Measurements from ENCODE around the gene APAF1. TPM values are rescaled to one million over a fixed set of nuclear protein-coding genes. Genes with fewer than 3 reads are reported as not detected.

APAF1 gene
- total RNA-seq, 1 donor from 2014 or later, result 3.8 TPM

DNA sequence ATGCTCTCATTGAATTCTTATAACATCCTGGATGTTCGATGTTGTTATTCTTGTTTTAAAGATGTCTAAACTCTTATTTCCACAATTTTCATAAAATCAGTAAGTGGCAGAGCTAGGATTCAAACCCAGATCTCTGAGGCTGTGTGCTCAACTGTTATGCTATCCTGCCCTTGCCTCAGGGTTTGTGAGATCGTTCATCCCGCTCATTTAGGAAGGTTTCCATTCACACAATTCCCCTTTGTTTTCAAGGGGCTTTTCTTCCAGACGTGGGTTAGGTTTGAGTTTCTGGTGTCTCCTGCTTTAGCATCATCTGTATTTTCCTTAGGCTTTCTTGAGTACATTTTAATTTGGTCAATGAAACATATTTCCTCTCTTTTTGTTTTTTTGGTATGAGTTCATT, 69.3 kb downstream of the APAF1 start:
- ATAC-seq (no peak), DNase-seq (no peak)
- intact Hi-C loops (cut with micrococcal nuclease), result no loop called here

DNA sequence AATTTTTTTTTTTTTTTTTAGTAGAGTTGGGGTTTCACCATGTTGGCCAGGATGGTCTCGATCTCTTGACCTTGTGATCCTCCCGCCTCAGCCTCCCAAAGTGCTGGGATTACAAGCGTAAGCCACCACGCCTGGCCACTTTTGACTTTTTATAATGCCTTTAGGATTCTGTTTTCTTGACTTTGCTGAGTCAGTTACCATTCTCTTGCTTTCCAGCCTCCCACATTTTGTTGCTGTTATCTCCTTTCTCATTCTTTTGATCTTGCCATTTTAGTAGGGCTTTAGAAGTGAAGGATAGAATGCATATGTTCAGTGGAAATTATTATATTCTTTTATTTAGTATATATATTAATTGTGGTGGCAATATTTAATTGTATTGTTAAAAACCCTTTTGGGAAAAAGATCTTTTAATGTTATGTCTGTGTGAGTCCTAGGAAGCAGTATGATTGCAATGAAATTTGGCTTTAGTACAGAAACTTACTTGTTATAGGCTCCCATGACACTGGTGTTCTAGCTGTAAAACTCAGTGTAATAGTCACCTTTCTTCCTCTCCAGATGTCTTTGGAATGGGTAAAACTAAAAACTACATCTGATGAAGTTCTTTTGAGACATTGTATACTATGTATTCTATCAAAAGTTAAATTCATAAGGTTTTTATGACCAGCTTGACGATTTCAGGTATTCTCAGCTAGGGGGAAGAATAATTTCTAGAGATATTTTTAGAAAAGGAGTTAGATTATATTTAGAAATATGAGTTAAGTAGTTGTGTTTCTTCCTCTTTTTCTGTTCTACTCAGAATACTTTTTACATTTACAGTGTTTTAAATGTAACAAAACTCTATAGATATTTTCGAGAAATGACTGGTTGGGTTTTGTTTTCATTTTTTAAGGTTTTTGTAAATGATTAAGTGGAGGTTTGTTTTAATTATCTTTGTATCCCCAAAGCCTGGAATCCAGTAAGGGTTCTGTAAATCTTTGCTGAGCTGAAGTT, 74.7 kb downstream of the APAF1 start:
- intact Hi-C loops (cut with micrococcal nuclease), result no loop called here
- DNase-seq (no peak), ATAC-seq (no peak)

DNA sequence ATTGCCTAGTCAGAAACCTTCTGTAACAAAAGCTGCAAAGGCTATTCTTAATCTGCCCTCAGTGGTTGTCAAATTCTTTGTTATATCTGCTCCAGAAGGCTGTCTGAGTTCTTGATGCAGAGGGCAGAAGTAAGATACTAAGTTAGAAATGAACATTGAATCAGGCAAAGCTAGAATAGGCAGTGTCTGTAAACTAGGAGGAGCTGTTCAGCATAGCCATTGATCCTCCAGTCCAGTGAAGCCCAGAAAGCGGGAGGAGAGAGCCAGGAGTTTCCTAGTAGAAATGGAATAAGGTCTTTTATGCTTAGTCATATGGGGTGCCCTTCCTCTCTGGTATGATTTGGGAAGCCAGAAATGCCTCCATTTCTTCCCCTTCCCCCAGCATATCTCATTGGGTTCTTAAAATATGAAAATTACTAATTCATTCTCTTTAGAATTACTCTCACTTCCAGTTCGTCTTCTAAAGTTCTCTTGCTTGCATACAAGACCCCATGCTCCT, 76.2 kb downstream of the APAF1 start:
- ATAC-seq, result no peak
- no peak for DNase-seq
- intact Hi-C loops (cut with micrococcal nuclease), result no loop called here

DNA sequence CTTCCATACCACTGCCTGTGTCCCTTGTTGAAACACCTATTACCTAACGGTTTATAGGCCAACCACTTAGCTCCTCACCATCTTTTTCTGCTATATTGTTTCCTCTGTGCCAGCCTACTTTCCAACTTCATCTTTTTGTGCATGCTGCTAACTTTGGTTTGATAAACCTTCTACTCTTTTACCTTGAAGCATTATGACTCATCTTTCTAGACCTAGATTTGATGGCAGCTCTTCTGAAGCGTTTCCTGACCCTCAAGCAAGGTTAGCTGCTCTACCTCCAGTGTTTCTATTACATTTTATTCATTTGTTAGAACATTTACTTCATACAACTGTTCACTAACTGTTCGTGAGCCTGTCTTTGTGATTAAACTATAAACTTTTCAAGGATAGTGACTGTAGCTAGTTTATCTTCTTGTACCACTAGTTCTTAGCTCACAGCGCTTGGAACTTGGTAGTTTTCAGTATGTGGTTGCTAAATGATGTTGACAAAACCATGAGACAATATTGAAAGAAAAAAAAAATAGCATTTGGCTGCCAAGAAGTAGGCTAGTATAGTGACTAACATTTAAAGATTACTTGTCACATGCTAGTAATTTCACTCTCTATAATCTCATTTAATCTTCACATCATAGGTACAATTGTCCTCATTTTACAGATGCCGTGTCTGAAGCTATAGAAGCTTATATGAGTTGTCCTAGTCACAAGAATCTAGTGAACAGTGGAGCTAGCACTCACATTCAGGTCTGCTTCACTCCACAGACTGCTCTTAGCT, 79.5 kb downstream of the APAF1 start:
- ATAC-seq (no peak), DNase-seq (no peak)
- intact Hi-C loops (cut with micrococcal nuclease), result no loop called here

DNA sequence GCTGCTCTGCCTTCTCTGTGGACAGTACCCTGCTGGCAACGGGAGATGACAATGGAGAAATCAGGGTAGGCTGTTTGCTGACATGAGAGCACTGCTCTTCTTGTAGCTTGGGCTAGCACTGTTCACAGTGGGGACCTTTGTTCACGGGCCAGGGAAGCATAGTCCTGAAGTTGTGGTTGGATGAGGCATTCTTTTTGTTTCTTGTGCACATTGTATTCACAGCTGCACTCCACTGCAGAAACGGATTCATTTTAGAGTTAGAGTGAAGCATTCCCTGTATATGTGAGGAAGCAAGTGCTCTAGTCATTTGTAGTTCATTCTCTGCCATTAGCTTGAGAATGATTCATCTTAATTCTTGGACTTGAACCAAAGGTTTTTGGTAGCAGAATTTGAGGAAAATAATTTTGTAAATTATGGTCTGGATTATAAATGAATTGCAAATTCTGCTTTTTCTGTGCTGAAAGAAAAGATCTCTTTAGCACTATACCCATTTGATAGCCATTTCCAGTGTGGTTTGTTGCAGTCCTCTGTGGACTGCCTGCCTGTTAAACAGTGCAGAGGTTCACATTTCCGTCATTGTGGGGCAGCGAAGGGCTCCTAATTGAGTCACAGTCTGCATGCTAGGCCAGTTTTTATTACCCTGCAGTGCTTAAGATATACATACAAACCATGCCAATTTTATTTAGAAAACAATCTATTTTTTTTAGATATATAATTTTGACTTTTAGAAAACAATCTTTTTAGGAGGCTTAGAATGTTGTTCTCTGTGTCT, 80.6 kb downstream of the APAF1 start:
- ATAC-seq (peak; percentile 47), DNase-seq (no peak)
- intact Hi-C loops (cut with micrococcal nuclease), result no loop called here

DNA sequence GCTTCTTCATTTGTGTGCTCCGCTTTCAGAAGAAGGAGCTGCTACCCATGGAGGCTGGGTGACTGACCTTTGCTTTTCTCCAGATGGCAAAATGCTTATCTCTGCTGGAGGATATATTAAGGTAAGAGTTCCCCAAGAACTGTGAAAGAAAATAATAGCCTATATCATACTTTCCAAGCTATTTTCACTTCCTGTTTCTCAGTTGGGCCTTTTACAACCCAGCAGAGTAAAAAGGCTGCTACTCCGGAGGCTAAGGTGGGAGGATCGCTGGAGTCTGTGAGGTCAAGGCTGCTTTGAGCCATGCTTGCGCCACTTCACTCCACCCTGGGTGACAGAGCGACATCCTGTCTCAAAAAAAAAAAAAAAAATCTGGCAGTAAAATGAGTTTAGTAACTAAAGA, 82.1 kb downstream of the APAF1 start:
- DNase-seq, result no peak
- ATAC-seq, result no peak
- intact Hi-C loops (cut with micrococcal nuclease), result no loop called here

DNA sequence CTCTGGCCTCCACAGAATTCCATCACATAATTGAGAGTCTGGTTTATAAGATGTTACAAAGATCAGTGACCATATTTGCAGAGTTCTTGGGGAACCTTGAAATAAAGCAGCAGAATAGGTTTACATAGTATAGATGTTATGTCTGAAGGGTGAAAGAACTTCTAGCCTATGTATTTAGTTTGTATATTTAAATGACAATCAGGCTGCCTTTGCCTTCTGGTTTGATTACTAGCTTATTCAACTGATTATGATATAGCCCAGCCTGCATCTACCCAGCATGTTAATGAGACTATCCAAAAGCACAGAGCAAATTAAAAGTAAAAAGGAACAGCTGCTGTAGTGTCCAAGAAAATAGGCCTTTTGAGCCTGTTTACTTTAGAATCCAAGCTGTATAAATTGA, 85.3 kb downstream of the APAF1 start:
- DNase-seq (no peak), ATAC-seq (no peak)
- intact Hi-C loops (cut with micrococcal nuclease), result no loop called here

DNA sequence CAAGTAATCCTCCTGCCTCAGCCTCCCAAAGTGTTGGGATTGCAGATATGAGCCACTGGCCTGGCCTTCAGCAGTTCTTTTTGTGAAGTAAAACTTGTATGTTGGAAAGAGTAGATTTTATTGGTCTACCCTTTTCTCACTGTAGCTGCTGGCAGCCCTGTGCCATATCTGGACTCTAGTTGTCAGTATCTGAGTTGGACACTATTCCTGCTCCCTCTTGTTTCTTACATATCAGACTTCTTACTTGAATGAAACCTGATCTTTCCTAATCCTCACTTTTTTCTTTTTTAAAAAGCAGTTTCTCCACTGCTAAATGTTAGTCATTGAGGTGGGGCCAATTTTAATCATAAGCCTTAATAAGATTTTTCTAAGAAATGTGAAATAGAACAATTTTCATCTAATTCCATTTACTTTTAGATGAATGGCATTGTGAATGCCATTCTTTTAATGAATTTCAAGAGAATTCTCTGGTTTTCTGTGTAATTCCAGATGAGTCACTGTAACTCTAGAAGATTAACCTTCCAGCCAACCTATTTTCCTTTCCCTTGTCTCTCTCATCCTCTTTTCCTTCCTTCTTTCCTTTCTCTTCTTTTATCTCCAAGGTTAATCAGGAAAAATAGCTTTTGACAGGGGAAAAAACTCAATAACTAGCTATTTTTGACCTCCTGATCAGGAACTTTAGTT, 88.7 kb downstream of the APAF1 start:
- no peak for DNase-seq
- intact Hi-C loops (cut with micrococcal nuclease), result no loop called here

DNA sequence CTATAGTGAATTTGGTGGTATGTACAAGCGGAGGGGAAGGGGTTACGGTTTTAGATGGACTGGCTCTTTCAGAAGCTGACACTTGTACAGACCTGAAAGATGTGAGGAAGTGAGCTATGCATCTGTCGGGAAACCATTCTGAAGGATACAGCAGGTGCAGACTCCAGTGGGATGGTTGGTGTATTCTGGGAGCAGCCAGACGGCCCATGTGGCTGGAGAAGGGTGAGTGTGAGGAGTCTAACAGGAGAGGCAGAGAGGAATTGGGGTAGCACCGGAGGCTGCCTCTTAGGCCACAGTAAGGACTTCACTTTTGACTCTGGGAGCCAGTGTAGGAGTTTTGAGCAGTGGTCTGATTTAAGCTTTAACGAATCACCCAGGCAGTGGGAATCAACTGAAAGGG, 90.7 kb downstream of the APAF1 start:
- no peak for DNase-seq
- intact Hi-C loops (cut with micrococcal nuclease), result no loop called here
- ATAC-seq, result no peak

More for the DNA sequence above, 88.7 kb downstream of the APAF1 start:
- ATAC-seq, result no peak

DNA sequence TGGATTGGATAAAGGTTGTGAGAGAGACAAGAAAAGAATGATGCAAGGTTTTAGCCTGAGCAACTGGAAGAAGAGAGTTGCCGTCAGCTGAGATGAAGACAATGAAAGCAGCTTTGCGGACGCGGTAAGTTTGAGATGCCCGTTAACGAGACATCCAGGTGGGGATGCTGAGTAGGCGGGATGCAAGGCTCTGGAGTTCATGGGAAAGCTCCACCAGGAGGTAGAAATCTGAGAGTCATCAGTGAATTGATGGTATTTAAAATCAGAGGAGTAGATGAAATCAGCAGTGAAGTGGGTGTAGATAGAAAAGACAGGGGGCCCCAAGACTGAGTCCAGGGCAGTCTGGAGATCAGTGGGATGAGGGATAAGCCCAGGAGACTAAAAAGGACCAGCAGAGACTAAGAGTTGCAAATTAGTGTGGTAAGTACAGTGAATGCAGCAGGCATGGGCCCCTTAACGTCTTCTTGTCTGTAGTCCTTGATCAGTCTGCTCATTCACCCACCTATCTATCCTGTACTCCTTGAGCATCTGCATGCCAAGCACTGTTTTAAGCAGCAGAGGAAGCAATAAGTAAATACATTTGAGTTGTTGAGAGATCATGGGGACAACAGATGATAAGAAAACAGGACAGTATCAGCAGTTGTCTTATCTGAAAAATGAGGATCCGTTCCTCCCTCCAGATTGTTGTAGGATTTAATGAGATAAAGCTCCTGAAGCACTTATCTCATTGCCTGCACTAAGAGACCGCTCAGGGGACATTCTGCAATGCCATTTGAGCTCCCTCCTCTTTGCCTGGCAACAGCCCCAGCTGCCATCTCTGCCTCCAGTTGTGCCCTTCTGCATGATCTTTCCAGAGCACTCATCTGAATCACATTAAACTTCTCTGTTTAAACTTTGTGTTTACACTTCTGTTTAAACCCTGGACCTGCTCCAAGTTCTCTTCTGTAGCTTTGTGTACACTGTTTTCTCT, 91.5 kb downstream of the APAF1 start:
- ATAC-seq (no peak), DNase-seq (no peak)
- intact Hi-C loops (cut with micrococcal nuclease), result no loop called here

DNA sequence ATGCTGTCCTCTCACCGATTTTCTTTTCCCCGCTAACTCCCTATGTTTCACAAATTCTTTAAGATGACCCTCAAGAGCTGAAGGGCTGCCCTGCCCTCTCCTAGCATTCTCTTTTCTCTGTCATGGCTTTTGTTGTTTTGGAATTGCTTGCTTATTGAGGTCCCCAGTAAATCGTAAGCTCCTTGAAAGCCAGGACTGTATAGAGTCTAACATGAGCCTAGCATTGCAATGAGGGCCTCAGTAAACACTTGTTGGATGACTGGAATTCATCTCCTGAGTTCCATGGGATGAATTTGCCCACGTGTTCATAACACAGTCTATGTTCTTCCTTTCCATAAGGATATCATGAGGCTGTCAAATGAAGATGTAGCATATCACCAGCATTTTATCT, 92.2 kb downstream of the APAF1 start:
- intact Hi-C loops (cut with micrococcal nuclease), result no loop called here
- DNase-seq (no peak), ATAC-seq (no peak)

DNA sequence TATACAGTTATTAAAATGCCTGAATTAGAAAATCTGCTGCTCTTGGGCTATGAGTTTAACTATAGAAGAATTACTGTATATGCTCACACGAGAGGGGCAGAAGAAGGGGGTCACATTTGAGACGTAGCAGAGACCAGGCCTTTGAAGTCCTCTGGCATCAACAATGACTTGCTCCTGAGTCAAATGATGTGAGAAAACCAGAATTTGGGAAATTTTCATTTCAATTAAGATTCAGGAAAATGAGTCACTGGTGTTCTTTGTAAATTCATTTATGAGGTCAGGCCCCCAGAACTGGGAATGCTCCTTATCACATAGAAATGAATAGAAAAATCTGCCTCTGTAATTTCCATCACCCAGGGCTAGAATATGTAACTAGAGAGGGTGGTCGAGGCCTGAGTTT, 92.9 kb downstream of the APAF1 start:
- intact Hi-C loops (cut with micrococcal nuclease), result no loop called here
- ATAC-seq (no peak), DNase-seq (no peak)

DNA sequence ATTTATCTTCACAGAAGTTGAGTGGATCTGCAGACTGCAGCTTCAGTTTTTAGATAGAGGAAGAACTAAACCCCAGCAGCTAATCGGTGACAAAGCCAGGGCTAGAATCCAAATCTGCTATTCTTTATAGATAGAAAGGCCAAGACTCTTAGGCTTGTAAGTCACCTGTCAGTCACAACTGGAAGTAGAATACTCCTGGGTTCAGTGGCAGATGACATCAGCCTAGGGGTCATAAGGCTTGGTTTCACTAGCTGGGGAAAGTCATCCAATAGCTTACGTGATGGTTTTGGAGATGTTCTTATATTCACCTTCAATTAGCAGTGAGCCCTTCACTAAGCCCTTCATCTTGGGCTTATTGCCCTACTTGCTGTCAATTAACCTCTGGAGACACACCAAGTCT, 93.4 kb downstream of the APAF1 start:
- DNase-seq (no peak), ATAC-seq (no peak)
- intact Hi-C loops (cut with micrococcal nuclease), result no loop called here

DNA sequence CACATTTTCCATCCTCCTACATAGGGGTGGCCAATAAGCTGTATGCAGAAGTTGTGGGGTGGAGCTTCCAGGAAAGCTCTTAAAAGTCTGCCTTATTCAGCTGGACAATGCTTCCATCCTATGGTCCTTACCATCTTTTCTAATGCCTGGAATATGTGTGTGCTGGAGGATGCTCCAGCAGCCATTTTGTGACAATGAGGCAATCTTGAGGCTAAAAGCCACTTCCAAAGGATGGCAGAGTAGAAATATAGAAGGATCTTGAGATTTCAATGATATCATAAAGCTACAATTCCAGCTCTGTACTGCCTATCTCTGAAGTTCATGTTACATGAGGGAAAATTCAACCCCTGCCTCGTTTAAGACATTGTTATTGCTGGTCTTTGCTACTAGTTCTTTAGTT, 95.7 kb downstream of the APAF1 start:
- ATAC-seq (no peak), DNase-seq (no peak)
- intact Hi-C loops (cut with micrococcal nuclease), result no loop called here

DNA sequence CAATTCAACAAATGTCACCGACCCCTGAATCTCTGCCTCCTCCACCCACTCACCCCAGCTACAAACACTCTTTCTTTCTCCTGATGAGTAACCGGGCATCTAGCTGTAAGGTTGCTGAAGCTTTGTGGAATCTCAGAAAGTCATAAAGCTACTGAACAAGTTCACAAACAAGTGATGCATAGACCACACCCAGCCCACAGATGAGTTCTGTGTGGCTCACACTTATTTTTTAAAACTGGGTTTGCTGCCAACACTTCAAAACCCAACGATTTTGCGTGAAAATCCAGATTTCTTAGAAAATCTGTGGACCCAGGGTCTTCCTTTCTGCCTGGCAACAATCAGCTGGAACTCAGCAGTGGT, 96.1 kb downstream of the APAF1 start:
- intact Hi-C loops (cut with micrococcal nuclease), result no loop called here
- DNase-seq, result no peak
- no peak for ATAC-seq

DNA sequence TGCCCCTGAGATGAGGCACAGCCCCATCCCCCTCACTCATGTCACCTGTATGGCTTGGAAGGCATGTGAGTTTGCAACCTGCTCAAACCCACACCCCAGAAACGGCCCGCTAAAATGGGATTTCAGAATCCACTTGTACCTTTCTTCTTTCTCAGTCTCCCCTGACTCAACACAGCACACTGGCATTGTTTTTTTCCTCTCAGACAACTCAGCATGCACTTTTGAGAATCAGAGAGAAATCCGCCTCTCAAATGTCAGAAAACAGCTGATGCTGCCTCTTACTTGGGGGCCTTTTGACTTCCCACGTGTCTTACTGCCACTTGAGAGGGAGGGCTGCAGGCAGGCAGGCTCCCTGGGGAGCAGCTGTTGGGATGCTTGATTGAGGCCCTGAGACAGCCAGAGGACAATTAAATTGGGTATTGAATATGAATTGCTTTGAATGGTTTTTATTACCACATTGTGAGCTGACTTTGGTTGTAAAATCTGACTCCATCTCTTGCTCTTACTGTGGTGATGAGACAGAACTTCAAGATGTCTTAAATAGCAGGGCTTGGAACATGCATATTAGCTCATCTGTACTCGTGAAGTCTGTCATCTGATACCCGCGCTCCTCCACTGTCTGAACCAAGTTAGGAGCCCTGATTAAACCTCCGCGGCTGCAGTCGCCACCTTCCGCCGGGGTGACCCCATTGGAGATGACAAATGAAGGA, 96.6 kb downstream of the APAF1 start:
- intact Hi-C loops (cut with micrococcal nuclease), result no loop called here
- DNase-seq (no peak), ATAC-seq (no peak)

DNA sequence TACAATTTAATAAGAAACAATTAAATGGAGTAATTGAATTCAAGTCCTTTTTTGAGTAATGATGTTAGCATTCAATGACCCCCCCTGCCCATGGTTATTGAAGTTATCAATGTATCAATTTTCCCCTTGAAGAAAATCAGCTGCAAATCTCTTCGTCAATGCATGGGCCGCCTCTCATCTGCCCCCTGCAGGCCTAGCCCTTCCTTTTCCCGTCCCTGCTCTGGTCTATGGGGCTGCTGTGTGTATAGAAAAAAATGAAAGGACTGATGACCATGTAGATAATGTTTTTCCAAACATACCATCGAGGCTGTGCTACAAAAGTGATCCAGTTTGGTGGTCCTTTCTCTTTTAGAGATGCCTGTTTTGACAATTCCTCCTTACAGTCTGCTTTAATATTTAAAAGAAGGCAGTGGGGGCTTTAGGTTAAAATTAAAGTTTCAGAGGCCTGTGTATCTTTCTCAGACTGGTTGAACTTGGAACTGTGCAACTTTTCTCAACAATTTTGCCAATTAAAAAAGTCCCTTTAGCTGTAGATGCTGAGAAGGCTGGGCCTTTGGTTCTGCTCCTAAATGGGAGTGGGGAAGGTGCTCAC, 98.4 kb downstream of the APAF1 start:
- ATAC-seq (no peak), DNase-seq (no peak)
- intact Hi-C loops (cut with micrococcal nuclease), result no loop called here

Data from left ventricle myocardium superior (tissue), 1 donor.